HG03103 (cell line): ENCODE results near the gene SPINDOC.

Experiments used
- ATAC-seq: cut with Tn5 transposase; IDR thresholded peaks from one replicate; pipeline ENCODE4 v1.9.1; 2021; ENCODE audit warnings: low read depth; ENCODE audit not compliant: unreplicated experiment

The SPINDOC gene

DNA sequence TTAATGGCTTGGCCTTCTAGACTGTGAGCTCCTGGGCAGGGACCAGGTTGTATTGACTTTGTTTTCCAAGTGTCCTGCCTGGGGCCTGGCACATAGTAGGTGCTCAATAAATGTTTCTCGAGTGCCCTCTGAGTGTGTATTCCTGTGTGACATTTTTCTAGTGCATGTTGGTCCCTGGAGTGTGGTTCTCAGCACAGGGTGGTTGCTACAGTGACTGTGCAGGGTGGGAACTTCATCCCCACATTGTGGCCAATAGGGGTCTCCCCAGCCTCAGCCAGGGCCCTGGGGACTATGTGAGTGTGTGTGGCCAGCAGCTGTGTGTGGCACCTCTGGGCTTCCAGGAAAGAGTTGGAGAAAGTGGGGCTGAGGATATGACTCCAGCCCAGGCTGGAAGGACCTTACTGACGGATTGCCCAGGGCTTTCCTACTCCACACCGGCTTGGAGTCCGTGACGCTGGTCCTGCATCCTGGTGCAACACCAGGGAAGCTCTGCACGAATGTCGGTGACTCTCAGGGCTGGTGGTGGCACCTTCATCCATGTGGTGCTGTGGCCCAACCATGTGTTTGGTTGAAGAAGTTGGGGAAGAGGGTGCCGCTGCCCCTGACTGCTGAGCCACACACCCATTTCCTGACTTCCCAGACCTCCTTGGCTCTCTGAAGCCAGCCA is 16.7 kb downstream of the SPINDOC start:
- no peak for ATAC-seq

DNA sequence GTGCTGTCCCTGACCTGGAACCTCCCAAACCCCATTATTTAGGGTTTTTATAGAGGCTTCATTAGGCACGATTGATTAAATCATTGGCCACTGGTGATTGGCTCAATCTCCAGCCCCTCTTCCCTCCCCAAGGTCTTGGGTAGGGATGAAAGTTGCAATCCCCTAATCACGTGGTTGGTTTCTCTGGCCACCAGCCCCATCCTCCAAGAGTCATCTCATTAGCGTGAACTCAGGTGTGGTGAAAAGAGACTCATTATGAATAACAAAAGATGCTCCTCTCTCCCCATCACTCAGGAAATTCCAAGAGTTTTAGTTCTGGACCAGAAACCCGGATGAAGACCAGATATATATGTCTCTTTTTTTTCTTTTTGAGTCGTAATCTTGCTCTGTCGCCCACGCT is 18.1 kb downstream of the SPINDOC start:
- ATAC-seq = no peak

DNA sequence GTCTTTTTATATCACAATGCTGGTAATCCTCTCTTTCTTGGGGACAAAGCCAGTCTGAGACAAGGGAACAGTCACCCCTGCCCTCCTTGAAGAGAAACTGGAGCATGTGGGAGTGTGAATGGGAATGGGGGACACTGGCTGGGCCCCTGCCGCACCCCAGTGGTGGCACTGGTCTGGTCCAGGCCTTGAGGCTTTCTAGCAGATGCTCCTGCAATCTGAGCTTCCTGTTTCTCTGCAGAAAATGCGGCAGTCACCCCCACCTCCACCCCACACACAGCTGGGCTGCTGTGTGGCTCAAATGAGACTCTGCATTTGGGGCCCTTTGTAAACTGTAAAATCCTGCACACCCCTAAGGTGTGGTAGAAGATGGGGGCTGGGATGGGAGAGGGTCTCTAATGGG is 19.1 kb downstream of the SPINDOC start:
- no peak for ATAC-seq

DNA sequence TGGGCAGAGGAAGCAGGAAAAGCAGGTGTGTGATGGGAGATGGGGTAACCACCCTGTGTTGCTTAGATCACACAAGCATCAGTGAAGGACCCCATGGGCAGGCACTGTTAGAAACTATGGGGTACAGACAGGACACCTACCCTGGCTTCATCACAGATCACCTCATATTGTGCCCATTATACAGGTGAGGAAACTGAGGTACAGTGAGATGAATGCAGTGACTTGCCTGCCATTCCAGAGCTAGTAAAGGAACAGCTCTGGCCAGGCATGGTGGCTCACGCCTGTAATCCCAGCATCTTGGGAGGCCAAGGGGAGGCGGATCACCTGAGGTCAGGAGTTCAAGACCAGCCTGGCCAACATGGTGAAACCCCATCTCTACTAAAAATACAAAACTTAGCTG is 19.8 kb downstream of the SPINDOC start:
- ATAC-seq = no peak

DNA sequence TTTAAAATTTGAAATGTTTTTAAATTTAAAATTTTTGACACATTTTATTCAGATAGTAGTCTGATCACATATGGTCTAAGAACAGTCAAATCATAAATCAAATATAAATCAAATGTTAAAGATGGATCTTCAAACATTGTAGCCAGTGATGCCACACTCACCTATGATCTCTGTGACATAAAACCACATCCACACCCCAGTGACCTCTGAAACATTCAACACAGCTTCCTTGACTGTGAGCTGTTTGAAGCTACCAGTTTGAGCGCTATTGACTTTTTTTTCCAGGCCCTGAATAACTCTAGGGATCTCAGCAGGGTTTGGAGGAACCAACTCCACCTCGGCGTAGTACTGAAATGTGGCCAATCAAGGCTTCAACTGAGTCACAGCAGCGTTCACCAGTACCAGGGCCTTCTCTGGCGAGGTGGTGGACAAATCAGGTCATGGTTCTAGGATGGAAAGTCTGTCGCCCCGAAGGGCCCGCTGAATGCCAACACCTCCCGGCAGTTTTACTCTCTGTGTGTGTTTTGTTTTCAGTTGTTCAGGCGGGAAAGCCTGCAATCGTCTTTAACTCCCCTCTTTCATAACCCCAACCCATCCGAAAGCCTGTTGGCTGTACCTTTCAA is 21.4 kb downstream of the SPINDOC start:
- no peak for ATAC-seq

DNA sequence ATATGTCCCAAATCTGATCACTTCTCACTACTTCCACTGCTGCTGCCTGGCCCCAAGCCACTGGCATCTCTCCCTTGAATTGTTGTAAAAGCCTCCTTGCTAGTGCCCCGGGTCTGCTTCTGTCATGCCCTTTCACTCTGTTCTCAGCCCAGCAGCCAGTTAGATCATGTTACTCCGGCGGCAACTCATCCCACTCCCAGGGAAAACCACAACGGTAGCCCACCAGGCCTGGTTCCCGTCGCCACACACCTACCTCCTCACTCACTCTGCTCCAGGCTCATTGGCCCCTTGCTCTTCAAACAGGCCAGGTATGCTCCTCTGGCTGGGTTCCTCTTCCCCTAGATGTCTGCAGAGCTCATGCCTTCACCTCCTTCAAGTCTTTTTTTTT is 21.9 kb downstream of the SPINDOC start:
- no peak for ATAC-seq

DNA sequence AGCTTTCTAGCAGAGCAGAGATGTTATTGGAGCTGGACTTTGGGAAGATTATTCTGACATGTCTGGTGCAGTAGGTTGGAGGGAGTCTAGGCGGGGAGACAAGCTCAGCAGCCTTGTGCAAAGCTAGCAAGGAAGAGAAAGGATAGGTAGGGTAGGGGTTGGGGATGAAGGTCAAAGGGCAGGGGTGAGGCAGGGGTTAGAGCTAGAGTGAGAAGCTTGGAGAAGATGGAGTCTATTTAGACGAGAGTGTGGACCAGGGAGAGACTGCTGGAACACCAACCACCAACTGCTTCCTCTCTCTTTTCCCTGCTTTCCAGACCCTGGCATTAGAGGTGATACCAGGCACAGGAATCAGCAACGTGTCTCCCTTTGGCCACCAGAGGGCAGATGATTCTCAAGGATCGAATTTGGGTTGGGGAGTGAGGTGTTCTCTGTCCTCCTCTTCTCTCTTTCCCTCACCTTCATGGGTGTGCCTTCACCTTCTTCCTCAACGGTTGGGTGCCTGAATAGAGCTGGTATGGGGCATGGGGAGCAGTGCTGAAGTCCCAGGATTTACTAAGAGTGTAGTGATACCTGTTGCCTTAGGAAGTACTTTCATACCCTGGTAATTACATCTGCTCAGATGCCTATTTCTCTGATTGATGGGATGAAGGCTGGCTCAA is 23.9 kb downstream of the SPINDOC start:
- no peak for ATAC-seq

DNA sequence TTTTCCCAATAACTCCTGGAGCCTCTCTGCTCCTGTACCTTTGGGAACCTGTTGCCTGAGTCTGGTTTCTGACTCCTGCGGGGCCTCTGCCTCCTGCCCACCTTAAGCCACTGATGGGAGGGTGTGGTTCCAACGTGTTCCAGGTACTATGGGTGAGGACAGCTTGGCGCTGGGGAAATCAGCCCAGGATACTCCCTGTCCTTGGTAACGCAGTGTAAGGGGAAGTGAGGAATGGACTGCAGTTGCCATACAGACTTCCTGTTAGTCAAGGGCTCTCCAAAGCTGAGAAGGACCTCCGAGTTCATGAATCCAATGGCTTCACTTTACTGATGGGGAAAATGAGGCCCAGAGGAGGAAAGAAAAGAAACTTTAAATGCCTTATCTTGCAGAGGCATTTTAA is 24.5 kb downstream of the SPINDOC start:
- ATAC-seq = no peak

DNA sequence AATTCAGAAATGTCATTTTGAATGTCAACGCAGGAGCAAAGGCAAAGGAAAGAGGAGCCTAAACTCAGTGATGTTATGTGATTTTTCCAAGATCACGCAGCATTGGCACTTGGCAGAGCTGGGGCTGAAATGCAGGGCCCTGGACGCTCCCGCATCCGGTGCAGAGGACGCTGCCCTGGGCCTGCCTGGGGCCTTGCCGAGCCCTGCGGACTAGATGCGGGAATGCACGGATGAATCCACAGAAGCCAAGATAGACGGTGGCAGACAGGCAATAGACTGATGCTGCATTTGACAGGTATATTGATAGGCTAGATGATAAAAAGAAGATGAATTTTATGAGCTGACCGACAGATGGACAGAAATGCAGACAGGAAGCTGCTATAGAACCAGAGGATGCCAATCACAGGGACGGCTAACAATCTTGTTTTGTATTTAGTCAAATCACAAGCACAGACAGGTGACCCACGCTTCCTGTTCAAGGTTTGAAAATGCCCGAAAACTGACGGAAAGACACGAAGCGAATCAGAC is 25.0 kb downstream of the SPINDOC start:
- ATAC-seq = no peak

DNA sequence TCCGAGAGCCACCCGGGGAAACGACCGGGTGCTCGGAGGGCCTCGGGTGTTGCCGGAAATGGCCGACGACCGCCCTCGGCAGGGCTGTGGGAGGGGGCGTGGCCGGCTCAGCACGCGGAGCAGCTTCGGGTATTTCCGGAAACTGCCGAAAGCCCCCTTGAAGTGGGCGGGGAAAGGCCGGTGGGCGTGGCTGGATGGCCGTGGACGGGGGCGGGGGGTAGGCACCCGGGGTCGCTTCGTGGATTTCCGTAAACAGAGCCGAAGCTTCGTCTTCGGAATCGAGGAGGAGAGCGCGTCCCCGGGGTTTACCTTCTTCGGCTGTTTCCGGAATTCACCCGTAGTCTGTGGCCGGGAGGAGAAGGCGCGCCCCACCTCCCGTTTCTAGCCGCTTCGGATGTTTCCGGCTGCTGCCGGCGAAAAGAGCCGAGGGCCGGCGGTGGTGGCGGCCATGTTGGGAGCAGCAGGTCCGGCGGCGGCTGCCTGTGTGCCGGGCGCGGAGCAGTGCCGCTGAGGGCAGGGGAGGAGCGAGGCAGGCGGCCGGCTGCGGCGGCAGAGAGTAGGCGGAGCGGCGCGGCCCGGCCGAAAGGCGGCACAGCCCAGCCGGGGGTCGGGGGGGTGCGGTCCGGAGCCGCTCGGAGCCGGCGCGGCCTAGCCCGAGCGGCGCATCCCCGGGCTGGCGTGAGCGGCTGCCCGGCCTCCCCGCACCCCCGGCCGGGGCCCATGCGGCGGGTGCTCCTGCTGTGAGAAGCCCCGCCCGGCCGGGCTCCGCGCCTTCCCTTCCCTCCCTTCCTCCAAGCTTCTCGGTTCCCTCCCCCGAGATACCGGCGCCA is 25.6 kb downstream of the SPINDOC start, which contains the start of gene MARK2:
Gene MARK2 (plus strand): TSS at position 433 of the 830 bp plus-strand sequence. CDS start 397 bp downstream, at position 830.
- peak; percentile 71 for ATAC-seq

DNA sequence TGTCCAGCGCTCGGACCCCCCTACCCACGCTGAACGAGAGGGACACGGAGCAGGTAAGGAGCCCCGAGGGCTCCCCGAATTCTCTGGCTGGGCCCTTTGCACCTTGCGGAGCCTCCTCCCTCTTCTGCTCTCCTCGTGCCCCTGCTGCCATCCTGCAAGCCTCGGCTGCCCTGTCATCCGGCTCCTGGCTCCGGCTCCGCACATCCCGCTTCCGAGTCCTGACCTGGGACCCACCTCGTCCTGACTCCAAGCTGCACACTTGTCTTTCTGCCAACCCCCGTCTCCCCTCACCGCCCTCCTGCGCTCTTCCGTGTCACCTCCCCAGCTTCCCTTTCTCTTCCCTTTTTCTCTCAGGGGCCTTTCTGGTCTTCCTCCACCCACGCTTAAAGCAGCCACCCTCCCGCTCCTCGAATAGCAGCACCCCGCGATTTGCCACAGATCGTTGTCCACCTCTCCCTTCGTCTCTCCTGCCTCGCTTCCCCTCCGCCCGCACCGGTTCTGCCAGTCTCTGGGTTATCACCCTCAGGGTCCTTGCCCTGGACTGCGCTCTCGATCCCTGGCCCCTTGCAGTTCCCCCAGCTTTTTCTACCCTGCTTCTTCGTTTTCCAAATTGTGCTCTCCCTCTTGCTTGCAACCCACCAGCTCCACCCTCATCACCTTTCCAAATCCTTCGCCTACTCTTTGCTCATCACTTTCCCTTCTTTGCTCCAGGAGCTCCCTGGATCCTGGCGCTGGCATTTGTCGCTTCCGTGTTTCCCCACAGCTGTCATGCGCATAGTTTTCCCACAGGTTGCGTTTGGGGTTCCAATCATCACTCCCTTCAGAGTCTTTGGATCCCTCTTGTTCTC is 26.5 kb downstream of the SPINDOC start:
- peak; percentile 3 for ATAC-seq

DNA sequence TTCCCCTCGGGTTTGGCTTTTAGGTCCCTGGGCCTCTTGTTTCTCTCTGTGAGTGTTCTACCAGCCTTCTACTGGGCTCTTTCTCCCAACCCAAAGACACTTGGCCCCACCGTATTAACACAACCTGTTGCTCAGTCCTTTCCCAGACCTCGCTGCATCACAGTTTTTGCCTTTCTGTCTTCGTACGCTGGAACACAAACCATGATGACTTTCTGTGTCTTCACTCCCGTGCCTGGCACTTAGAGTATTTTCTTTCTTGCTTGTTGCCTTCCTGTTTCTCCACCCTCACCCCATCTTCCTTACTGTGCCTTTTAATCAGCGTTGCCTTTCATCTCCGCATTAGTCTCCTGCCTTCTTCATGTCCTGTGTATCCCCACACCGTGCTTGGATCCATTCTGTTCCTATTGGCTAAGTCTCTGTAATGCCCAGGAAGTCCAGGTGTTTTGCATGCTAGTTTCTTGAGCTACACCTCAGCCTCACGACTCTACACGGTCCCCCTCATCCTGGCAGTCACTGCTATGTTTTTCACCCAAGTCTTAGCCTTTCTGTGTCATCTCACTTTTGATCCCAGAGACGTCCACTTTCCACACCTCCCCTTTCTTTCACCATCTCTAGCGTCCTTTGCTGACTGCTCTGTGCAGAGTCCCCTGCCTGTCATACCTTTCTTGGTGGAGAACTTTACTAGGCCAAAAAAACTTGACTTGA is 27.3 kb downstream of the SPINDOC start:
- no peak for ATAC-seq

DNA sequence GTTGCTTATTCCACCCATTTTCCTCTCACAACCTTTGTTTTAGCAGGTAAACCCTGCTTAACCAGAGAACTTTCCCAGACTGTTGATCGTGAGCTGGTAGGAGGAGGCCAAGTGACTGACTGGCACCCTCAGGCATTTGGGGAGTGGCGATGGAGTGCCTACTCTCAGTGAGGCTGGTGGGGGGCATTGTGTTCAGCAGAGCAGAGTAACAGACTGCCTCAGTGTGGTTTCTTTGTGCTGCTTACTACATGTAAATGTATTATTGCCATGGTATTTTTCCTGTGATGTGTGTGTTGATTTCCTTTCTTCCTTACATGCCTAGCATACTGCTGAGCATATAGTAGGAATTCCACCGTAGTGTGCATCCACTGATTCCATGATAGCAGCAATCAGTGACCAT is 28.3 kb downstream of the SPINDOC start:
- ATAC-seq = no peak

DNA sequence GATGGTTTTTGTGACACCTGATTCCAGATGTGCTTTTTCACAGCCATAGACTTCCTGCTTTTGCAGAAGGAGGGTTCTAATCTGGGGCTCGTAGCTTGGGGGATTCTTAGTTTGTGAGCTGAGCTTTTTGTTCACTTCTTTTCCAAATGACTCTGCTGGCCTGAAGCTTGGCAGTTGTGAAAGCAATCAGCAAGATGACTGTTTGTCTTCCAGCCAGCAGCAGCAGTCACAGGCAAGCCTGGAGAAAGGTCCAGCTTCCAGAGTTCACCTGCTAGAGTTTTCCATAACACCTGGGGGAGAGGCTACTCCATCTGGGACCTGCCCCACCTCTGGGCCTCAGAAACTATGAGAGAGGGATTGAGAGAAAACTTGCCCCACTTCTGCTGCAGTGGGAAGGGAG is 29.8 kb downstream of the SPINDOC start:
- no peak for ATAC-seq

DNA sequence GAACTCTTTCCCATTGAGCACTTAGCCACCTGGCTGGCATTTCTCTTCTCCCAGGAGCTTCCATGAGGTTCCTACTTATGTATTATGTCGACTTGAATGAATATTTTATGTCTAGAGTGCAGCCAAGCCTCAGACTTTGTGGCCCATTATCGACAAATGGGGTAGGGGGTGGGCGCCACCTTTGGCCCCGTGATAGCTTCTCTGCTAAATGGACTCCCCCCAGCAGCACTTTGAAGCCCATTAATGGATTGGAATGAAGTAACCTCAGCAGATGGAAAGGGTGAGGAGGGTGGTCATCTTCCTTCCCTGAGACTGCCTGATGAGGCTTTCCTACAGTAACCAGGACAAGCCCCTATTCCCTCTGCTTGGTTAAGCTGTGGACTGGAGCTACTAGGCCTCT is 31.6 kb downstream of the SPINDOC start:
- ATAC-seq = no peak

DNA sequence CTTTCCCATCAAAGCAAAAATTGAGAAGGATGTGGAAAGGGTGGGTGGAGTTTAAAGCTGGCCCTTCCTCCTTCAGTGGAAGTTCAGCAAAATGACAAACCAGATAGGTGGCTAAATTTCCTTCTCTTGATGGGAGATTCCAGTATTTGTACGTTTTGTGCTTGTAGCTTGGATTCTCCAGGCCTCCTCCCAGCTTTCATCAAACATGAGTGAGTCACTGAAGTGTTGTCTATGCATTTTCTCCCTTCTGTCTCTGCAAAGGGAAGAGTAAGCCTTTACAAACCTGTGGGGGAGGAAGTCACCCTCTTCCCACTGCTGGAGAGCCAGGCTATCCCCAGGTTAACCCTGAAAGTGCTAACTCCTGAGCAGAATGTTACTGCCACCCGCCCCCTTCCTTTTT is 32.0 kb downstream of the SPINDOC start:
- ATAC-seq = no peak

DNA sequence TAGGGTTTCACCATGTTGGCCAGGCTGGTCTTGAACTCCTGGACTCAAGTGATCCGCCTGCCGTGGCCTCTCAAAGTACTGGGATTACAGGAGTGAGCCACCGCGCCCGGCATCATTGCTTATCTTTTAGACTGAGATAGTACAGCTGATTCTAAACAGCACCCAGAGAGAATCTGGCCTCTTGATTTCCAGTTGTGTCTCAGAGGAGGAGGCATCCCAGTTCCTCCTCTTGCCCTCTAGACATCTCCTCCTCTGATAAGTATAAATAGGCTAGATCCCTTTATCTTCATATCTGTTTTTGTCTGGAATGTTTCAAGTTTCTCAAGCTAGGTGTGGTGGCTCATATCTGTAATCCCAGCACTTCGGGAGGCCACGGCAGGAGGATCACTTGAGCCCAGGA is 32.7 kb downstream of the SPINDOC start:
- no peak for ATAC-seq

DNA sequence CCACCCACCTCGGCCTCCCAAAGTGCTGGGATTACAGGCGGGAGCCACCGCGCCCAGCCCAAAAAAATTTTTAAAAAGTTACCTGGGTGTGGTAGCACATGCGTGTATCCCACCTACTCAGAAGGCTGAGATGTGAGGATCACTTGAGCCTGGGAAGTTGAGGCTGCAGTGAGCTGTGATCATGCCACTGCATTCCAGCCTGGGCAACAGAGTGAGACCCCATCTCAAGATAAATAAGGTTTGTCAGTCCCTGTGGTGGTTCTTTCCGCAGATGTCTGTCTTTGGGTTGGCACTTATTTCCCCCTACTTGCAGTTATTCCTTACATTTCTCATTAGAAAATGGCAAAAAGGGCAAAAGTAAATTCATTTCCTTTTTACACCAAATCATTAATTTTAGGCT is 33.6 kb downstream of the SPINDOC start:
- no peak for ATAC-seq

DNA sequence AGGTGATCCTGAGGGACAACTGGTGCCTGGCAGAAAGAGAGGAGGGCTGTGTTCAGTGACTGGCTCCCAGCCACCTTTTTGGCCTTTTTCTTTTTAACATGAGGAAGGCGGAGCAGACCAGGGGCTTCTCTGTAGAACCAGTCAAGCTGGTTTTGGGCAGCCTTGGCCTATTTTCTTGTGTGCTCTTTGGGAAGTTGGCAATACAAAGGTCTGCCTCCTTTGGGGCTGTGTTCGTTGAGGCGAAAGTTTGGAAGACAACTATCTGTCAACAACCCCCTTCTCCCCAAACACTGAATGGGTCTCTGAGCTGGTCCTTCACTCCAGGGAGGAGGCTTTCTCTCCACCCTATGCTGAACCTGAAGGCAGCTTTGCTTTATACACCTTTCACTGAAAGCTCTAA is 34.1 kb downstream of the SPINDOC start:
- no peak for ATAC-seq
